NCI-H1436 treated with DMSO at 0.1 percent for 48 hours (cell line): ENCODE results near the gene SUSD2.
"Not testable (repeated sequence)": the region's sequence is repeated elsewhere in the genome, so short reads cannot be mapped to it uniquely, and the experiment has no call there.

Experiments
- DNase-seq: peaks from one replicate; lab custom pipeline; 2025; lab: John Stamatoyannopoulos, UW

The SUSD2 gene

DNA sequence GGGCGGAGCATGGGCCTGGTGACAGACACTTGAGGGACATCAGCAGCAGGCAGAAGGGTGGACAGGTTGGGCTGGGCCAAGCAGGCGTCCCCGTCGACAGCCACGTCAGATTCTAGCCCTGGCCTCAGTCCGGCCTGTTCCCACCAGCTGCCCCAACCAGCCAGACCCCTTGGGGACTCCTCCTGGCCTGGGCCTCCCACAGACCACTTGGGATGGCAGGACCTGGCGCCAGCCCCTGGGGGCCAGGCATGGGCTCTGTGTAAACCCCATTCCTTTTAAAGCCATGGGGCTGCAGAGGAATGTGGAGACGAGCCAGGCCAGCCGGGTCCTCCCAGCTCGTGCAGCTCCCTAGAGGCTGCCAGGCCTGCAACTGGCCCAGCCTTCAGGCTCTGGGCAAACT, 4.7 kb upstream of the SUSD2 start:
- DNase-seq = no peak

DNA sequence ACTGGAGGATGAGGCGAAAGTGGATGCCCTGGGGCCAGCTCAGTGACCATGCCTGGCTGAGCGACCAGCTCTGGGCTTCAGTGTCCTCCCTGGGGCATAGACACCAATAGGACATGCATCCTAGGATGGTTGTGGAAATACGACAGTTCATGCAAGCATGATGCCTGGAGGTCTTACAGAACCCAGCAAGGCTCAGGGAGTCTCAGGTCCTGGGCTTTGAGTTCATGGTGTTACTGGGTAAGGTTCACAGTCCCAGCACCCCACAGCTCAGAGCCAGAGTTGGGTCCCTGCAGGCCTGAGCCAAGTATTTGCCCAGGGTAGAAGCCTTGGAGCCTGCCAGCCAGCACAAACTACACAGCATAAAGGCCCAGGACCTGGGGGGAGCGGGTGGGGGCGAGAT, 4.2 kb upstream of the SUSD2 start:
- DNase-seq = no peak

DNA sequence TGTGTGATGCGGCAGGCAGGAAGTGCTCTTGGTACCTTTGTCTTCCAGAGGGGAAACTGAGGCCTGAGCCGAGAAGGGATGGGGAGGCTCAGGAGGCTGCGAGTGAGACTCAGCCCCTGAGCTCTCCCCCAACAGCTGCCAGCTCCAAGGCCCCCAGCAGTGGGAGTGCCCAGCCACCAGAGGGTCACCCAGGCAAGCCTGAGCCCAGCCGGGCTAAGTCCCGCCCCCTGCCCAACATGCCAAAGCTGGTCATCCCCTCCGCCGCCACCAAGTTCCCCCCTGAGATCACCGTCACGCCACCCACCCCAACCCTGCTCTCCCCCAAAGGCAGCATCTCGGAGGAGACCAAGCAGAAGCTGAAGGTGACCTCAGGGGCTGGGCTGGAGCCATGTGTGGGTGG, 3.8 kb upstream of the SUSD2 start:
- no peak for DNase-seq

DNA sequence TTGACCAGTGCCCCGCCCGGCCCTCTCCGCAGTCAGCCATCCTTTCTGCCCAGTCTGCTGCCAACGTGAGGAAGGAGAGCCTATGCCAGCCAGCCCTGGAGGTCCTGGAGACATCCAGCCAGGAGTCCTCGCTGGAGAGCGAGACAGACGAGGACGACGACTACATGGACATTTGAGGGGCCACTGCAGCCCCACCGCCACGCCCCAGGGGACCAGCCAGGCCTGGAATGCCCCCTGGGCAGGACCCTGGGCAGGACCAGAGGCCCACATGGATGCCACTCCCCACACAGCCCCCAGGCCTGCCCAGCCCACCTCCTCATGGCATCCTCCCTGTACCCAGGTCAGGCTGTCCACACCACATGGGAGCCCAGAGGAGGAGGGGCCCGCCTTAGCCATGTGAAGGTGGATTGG, 3.3 kb upstream of the SUSD2 start:
- DNase-seq = no peak

DNA sequence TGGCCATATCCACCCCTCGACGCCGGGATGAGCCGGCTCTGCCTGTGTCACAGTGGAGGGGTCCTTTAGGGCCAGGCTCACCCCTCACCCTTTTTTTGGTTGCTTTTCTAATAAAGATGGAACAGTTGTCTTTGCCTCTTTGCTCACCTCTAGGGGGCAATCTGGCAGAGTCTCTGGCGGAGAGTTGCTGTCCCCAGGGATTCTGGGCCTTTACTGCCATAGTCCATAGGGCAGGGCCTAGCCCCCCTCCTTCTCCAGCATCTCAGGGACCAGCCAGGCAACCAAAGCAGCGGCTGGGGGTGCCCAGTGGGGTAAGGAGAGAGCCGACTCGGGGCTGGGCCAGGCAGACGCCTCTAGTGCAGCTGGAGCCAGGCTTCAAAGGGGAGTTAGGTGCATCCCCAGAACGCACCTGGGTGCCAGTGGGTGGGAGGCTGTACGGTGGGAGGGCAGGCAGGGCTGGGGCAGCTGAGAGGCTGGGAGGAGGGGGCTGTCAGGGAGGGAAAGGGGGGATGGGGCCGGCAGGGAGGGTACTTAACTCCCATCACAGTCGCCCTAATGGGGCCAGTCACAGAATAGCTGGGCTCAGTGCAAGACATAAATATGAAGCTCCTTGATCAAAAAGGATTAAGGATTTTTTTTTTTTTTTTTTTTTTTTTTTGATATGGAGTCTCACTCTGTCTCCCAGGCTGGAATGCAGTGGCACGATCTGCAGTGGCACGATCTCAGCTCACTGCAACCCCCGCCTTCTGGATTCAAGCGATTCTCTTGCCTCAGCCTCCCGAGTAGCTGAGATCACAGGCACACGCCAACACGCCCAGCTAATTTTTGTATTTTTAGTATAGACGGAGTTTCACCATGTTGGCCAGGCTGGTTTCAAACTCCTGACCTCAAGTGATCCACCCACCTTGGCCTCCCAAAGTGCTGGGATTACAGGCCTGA, 2.5 kb upstream of the SUSD2 start:
- DNase-seq = no peak

DNA sequence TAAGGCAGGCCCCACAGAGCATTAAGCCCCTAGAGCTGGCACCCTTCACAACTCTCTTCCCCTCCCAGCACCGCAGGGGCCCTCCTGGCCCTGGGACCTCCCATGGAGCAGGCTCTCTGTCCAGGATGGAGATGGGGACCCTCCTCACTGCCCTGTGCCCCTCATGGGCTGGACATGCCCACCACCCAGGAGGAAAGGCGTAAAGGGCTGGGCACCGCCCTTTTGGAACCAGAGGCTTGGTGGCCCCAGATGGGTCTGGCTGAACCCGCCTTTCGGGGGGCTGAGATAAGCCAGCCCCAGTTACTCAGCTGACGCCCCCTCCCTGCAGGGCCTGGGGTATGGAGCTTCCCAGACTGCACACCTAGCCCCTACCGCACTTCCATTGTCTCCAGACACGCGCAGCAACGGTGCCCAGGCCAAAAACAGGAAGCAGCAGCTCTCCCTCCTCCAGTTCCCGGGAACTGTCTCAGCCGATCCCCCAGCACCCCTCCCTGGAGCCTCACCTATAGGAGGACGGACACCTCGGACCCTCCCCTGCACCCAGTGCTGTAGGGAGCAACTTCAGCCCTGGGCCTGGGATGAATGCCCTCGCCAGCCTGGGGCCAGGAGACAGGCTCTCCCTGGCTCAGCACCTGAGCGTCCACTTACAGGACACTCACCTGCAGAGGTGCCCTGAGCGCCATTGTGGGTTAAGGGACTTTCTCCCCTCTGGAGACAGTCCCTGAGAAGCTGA, 1.6 kb upstream of the SUSD2 start:
- DNase-seq = no peak

DNA sequence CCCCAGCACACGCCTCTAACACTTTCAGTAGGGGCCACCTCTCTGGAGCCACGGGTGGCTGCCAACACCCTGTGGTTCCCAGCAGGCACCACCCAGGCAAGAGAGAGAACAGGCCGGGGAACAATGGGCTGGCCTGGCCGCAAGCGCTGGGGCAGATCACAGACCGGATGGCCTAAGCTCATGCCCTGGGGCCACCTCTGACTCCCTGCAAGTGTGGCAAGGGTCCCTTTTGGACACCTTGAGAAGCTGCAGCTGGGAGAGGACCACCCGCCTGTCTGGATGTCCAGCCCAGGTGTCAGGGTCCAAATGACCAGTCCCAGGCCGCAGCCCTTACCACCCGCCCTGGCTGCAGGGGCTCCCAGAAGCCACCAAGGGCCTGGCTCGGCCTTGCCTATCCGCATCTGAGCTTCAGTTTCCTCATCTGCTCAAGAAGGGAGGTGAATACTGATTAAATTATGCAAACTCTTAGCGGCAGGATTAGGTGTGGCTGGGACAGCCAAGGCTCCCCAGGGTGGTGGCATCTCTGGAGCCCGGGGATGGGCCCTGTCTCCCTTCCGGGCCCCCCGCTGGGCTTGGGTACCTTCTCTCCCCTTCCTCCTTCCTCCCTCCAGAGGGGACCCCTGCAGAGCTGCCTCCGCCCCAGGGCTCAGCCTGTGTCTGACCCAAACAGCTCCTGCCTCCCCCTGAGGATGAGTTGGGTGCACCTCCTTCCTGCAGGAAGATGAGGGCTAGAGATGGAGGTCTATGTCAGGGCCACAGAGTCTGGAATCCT, 785 bp upstream of the SUSD2 start:
- DNase-seq = no peak

DNA sequence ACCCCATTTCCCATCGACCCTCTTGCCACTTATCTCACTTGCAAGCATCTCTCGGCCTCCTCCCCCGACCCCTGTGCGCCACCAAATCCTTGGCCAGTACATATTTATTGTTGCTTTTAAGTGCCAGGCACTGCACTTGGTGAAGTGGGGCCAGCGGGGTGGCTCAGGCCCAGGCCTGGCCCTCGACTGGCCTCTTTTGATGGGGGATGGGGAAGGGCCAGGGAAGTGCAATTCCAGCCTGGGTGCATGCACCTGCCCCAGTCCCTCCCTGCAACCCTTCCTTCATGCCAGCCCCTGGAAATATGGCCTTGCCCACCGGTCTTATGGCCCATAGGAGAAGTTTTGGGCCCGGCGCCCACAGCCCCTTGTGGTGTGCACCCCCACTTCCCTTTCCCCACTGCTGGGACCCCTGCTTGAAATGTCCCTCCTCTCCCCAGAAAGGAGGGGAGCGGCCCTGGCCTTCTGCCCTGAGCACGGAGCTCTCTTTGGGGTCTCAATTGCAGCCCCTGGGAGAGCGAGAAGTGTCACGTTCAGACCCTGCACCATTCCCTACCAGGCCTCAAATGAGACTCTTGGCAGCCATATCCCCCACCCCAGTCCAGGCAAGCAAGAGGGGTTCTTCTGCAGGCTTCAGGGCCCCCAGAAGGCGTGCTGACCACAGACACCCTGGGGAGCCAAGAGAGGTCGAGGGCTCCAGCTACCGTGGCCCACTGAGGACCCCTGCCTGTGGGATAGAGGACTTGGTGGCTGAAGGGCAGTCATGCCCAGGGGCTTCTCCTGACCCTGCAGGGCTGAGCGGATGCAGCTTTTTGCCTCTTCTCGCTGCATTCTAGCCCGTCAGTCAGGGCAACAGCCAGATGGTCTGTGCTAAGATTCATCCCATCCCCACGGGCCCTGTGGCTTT, 961 bp downstream of the SUSD2 start:
- no peak for DNase-seq

DNA sequence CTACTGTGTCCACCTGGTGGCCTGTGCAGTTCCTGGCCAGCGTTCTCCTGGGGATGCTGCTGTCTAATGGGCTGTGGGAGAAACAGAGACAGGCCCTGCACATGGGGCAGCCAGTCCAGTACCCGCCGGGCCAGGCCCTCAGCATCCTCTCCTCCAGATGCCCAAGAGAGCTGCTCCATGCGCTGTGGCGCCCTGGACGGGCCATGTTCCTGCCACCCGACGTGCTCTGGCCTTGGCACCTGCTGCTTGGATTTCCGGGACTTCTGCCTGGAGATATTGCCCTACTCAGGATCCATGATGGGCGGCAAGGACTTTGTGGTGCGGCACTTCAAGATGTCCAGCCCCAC, 1.6 kb downstream of the SUSD2 start:
- DNase-seq = not testable (repeated sequence)

DNA sequence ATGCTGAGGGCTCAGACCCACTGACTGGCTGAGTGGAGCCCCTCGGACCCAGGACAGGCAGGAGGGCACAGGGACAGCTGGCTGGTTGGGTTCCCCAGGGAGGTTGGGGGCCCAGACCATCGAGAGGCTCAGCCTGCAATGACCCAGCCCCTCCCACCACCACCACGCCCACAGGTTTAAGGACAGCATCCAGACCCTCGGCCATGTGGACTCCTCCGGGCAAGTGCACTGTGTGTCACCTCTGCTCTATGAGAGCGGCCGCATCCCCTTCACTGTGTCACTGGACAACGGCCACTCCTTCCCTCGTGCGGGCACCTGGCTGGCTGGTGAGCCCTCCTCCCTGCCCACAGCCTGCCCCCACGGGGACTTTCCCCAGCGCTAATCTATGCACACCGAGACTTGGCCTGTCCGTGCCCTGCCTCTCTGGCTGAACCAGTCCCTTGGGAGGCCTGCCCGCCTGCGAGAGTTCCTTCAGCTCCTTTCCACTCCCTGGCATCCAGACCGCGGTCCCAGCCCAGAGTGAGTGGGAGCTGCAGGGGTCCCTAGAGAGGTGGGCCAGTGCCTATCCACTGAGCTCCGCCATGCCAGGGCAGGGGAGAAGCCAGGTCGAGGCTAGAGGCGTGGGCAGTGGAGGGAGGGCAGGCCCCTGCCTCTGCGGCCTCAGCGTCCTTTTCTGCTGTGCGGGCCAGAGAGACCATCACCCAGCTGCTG, 2.2 kb downstream of the SUSD2 start:
- DNase-seq = no peak

DNA sequence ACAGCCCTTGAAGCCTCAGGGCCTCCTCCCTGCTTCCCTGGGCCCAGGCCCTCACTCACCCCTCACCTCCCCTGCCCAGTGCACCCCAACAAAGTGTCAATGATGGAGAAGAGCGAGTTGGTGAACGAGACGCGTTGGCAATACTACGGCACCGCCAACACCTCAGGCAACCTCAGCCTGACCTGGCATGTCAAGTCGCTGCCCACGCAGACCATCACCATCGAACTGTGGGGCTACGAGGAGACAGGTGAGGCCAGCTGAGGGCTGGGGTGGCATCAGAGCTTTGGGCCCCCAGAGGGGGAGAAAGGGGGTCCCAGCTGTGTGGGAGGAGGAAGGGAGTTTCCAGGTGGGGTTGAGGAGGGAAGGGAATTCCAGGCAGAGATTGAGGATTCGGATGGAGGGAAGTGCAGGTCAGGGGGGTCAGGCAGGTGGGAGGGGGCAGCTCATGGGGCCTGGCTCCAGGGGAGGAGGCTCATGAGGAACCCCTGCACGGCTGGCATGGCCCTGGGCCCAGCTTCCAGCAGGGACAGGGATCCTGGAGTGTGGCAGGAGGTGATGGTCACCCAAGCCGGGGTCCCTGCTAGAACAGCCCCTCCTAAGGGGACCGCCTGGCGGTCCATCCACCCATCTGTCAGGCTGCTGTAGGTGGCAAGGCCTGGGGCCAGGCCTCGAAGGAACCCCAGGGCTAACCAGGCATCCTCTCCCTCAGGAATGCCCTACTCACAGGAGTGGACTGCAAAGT, 2.9 kb downstream of the SUSD2 start:
- no peak for DNase-seq

DNA sequence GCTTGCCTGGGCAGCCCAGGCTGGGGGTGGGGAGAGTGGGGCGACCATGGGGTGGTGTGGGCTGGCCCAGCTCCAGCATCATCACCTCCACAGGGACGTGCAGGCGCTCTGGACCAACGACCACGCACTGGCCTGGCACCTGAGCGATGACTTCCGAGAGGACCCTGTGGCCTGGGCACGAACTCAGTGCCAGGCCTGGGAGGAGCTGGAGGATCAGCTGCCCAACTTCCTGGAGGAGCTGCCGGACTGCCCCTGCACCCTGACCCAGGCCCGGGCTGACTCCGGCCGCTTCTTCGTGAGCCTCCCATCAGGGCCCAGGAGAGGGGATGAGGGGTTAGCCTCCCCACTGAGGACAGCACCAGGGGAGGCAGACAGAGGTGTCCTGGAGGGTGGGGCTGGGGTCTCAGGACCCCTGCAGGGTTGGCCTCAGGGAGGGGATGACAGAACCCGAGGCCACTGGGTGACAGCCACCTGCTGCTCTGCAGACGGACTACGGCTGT, 3.8 kb downstream of the SUSD2 start:
- DNase-seq = no peak

DNA sequence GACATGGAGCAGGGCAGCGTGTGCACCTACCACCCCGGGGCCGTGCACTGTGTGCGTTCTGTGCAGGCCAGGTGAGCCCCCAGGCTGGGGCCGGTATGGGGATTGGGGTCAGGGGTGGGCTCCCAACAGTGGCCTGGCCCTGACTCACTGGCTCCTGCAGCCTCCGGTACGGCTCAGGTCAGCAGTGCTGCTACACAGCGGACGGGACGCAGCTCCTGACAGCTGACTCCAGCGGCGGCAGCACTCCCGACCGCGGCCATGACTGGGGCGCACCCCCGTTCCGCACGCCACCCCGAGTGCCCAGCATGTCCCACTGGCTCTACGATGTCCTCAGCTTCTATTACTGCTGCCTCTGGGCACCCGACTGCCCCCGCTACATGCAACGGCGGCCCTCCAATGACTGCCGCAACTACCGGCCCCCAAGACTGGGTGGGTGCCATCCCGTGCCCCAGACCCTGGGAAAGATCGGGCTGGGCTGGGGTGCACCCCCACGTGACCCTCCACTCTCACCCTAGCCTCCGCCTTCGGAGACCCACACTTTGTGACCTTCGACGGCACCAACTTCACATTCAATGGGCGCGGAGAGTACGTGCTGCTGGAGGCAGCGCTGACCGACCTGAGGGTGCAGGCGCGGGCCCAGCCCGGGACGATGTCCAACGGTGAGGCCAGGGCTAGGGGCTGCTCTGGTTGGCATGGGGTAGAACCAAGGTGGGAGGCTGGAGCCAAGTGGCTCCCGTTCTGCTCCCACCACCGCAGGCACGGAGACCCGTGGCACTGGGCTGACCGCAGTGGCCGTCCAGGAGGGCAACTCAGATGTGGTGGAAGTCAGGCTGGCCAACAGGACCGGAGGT, 4.4 kb downstream of the SUSD2 start:
- DNase-seq = no peak

DNA sequence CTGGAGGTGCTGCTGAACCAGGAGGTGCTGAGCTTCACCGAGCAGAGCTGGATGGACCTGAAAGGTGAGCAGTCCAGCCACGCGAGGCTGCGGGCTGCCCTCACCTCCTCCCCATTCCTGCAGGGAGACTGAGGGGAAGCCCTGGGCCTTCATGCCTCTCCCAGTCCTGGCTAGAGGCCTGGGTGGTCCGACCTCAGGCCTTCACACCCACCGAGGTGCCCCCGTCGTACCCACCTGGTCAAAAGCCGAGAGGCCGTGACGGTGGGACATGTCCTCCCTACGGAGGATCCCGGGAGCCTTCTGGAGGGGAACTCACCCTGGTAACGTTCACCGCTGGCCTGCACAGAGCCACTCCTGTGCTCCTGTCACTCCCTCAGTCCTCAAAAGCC, 5.1 kb downstream of the SUSD2 start:
- no peak for DNase-seq

DNA sequence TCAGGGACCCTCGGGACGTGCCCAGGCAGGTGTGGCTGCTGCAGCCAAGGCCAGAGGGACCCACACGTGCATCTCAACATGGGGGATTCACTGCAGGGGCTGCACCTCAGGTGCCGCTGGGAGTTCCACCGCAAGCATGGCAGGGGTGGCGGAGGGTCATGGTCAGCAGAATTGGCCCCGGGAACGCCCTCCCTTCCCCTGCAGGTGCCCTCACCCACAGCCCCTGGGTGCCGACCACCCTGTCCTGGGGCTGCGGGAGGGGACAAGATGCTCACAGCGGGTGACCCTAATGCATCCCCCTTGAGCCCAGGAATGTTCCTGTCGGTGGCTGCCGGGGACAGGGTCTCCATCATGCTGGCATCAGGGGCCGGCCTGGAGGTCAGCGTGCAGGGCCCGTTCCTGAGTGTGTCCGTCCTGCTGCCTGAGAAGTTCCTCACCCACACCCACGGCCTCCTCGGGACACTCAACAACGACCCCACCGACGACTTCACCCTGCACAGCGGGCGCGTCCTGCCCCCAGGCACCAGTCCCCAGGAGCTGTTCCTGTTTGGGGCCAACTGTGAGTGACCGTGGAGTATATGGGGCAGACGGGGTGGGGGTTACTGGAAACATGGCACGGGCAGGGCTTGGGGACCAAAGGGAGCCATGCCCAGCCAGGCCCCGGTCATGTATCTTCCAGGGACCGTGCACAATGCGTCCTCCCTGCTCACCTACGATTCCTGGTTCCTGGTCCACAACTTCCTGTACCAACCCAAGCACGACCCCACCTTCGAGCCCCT, 5.8 kb downstream of the SUSD2 start:
- DNase-seq = no peak

DNA sequence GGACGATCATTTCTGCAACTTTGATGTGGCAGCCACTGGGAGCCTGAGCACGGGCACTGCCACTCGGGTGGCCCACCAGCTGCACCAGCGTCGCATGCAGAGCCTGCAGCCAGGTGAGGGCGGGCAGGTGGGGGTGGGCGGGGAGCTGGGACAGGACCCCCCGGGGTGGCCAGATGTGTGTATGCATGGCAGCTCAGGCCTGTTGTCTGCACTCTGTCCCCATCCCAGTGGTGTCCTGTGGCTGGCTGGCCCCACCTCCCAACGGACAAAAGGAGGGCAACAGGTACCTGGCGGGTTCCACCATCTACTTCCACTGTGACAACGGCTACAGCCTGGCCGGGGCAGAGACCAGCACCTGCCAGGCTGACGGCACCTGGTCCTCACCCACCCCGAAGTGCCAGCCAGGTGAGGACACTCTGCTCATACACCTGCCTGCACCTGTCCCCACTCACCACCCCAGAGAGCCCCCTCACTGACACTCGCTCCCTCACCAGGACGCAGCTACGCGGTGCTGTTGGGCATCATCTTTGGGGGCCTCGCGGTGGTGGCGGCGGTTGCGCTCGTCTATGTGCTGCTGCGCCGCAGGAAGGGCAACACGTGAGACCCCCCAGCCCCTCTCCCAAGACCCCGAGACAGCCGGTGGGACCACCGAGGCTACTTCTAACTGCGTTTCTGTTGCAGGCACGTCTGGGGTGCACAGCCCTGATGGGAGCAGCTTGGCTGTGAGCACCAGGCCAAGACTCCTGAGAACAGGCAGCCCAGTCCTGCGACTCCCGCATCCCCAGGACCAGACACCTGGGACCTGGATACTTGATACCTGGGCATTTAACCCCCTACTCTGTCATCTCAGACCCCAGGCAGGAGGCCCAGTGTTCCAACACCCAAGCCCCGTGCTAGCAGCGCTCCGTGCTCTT, 6.7 kb downstream of the SUSD2 start:
- no peak for DNase-seq

DNA sequence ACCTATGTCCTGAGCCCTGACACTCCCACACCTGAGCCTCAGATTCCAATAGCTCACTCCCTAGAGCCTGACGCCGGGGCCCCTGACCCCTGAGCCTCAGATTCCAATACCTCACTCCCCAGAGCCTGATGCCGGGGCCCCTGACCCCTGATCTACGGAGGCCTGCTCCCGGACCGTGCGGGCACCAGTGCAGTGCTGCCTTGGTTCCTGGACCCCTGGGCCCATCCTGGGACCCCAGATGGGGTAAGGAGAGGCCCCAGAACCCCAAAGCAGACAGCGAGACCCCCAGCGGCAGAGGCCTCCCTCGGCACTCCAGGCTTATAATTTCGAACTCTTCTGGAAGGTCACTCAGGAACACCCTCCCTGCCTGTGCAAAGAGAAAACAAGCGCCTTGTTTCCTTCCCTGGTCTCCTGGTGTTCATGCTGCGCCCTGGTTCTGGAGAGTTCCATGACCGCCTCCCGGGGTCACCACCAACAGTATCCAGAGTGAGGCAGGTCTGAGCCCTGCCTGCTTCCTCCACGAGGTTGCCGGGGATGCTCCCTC, 7.5 kb downstream of the SUSD2 start:
- no peak for DNase-seq
